ENCODE measurements around the gene RASSF7. TPM values are rescaled to one million over a fixed set of nuclear protein-coding genes. Genes with fewer than 3 reads are reported as not detected.

RASSF7 gene
- total RNA-seq, 1 experiment from 2014 or later: 32.5 TPM

- TF ChIP-seq USF2 (CRISPR knock-in tag; IDR thresholded peaks at IDR 0.05): peak; percentile 54; the same call in 1 of the 2 replicates
- no peak for TF ChIP-seq AFF4 (CRISPR knock-in tag; IDR thresholded peaks at IDR 0.05; ENCODE audit: borderline replicate concordance)
Observed at GRCh38 chr11:560305-561147, at the start of gene RASSF7, which contains the start of gene LMNTD2 (continued).

- Mint-ChIP-seq H3K4me1 (no peaks in the 10 kb centered on the region; the same call in 1 of the 2 replicates), H3K27me3 (ENCODE audit: low read depth) (peaks cover 3% of the 10 kb centered on the region; the same call in 1 of the 2 replicates), H3K36me3 (peaks cover 38% of the 10 kb centered on the region), H3K27ac (no peak overlapping the region), H3K4me3 (no peak overlapping the region), H3K9me3 (peaks cover 18% of the 10 kb centered on the region)
- DNase-seq (ENCODE audit: low spot score) (no peak), ATAC-seq (no peak)
- TF ChIP-seq PREB (CRISPR knock-in tag; IDR thresholded peaks at IDR 0.05; ENCODE audit: borderline replicate concordance) (no peak), NFE2L1 (CRISPR knock-in tag; IDR thresholded peaks at IDR 0.05) (no peak), FOXJ3 (CRISPR knock-in tag; IDR thresholded peaks at IDR 0.05; ENCODE audit: borderline replicate concordance) (no peak), NR2C2 (CRISPR knock-in tag; IDR thresholded peaks at IDR 0.05) (no peak), NR1H2 (CRISPR knock-in tag; IDR thresholded peaks at IDR 0.05) (no peak), ZBTB21 (CRISPR knock-in tag; IDR thresholded peaks at IDR 0.05; ENCODE audit: borderline replicate concordance) (no peak), GTF2I (CRISPR knock-in tag; conservative IDR thresholded peaks at IDR 0.05) (no peak), ZNF263 (CRISPR knock-in tag; IDR thresholded peaks at IDR 0.05; ENCODE audit: low read depth) (no peak), ZNF281 (CRISPR knock-in tag; IDR thresholded peaks at IDR 0.05) (no peak), ZNF423 (CRISPR knock-in tag; IDR thresholded peaks at IDR 0.05) (no peak), ERG (CRISPR knock-in tag; IDR thresholded peaks at IDR 0.05) (no peak), ZNF317 (CRISPR knock-in tag; IDR thresholded peaks at IDR 0.05; ENCODE audit: borderline replicate concordance, low read depth) (no peak), HMGXB4 (CRISPR knock-in tag; IDR thresholded peaks at IDR 0.05) (no peak), SMAD4 (CRISPR knock-in tag; IDR thresholded peaks at IDR 0.05) (no peak)
- ChIA-PET POLR2A (interaction anchor here (0.7 kb wide), 1 partner anchor 8 kb away, joined by 3 read pairs; no protein-coding TSS in a partner anchor), CTCF (interaction anchor here (1.0 kb wide), 1 partner anchor 9 kb away, joined by 3 read pairs; no protein-coding TSS in a partner anchor)
Observed at GRCh38 chr11:512761-513595, 47.8 kb upstream of the RASSF7 start.
